ENCODE measurements around the gene KRTAP10-8.
"Not testable (repeated sequence)": the region's sequence is repeated elsewhere in the genome, so short reads cannot be mapped to it uniquely, and the experiment has no call there.

The KRTAP10-8 gene

GRCh38 chr21:44579056-44579832, 32.6 kb upstream of the KRTAP10-8 start:
- H3K4me1 ChIP-seq (ENCODE audit: insufficient read depth, poor library complexity, severe bottlenecking) = no peaks in the 10 kb centered on the region
- no peaks in the 10 kb centered on the region for H3K36me3 ChIP-seq (ENCODE audit: low read depth)
- peaks cover 10% of the 10 kb centered on the region for H3K9me3 ChIP-seq (ENCODE audit: severe bottlenecking)
- no peaks in the 10 kb centered on the region for H3K27me3 ChIP-seq (ENCODE audit: insufficient read depth, poor library complexity, severe bottlenecking)
- no peak overlapping the region for H3K4me3 ChIP-seq (ENCODE audit: severe bottlenecking)
- ATAC-seq (ENCODE audit: low read depth) (no peak), DNase-seq (ENCODE audit: low spot score) (no peak)
- H3K27ac ChIP-seq (ENCODE audit: poor library complexity, severe bottlenecking) = no peak overlapping the region
- no peak for TF ChIP-seq CTCF (IDR thresholded peaks at IDR 0.05; ENCODE audit: poor library complexity, severe bottlenecking)

GRCh38 chr21:44579833-44580144, 32.1 kb upstream of the KRTAP10-8 start:
- Histone ChIP-seq H3K36me3 (ENCODE audit: low read depth) (no peaks in the 10 kb centered on the region), H3K9me3 (ENCODE audit: severe bottlenecking) (peaks cover 10% of the 10 kb centered on the region)

GRCh38 chr21:44580231-44580821, 31.6 kb upstream of the KRTAP10-8 start, which contains the start of gene KRTAP10-5:
TSS of gene KRTAP10-5 (minus strand) at chr21:44580604. CDS start at chr21:44580578, 26 bp downstream.
- H3K27me3 ChIP-seq (ENCODE audit: insufficient read depth, poor library complexity, severe bottlenecking); ATAC-seq (ENCODE audit: low read depth); H3K27ac ChIP-seq (ENCODE audit: poor library complexity, severe bottlenecking); H3K36me3 ChIP-seq (ENCODE audit: low read depth); H3K4me1 ChIP-seq (ENCODE audit: insufficient read depth, poor library complexity, severe bottlenecking); DNase-seq (ENCODE audit: low spot score); H3K4me3 ChIP-seq (ENCODE audit: severe bottlenecking): not testable (repeated sequence)
- H3K9me3 ChIP-seq (ENCODE audit: severe bottlenecking) = peaks cover 10% of the 10 kb centered on the region

More at GRCh38 chr21:44579833-44580144, 32.1 kb upstream of the KRTAP10-8 start:
- TF ChIP-seq CTCF (IDR thresholded peaks at IDR 0.05; ENCODE audit: poor library complexity, severe bottlenecking) = no peak
- Histone ChIP-seq H3K27ac (ENCODE audit: poor library complexity, severe bottlenecking) (no peak overlapping the region), H3K4me3 (ENCODE audit: severe bottlenecking) (no peak overlapping the region), H3K27me3 (ENCODE audit: insufficient read depth, poor library complexity, severe bottlenecking) (peaks cover under 1% of the 10 kb centered on the region), H3K4me1 (ENCODE audit: insufficient read depth, poor library complexity, severe bottlenecking) (no peaks in the 10 kb centered on the region)
- no peak for ATAC-seq (ENCODE audit: low read depth)
- DNase-seq (ENCODE audit: low spot score) = no peak

- peaks cover 7% of the 10 kb centered on the region for H3K27me3 ChIP-seq (ENCODE audit: insufficient read depth, poor library complexity, severe bottlenecking)
- no peak overlapping the region for H3K4me3 ChIP-seq (ENCODE audit: severe bottlenecking)
- H3K27ac ChIP-seq (ENCODE audit: poor library complexity, severe bottlenecking) = no peak overlapping the region
- TF ChIP-seq CTCF (IDR thresholded peaks at IDR 0.05; ENCODE audit: poor library complexity, severe bottlenecking) = no peak
- ATAC-seq (ENCODE audit: low read depth) = no peak
- no peak for DNase-seq (ENCODE audit: low spot score)
- H3K4me1 ChIP-seq (ENCODE audit: insufficient read depth, poor library complexity, severe bottlenecking) = no peaks in the 10 kb centered on the region
- no peaks in the 10 kb centered on the region for H3K36me3 ChIP-seq (ENCODE audit: low read depth)
- peaks cover 10% of the 10 kb centered on the region for H3K9me3 ChIP-seq (ENCODE audit: severe bottlenecking)
Measured at GRCh38 chr21:44581158-44581557, 30.7 kb upstream of the KRTAP10-8 start.

GRCh38 chr21:44582055-44582454, 29.8 kb upstream of the KRTAP10-8 start:
- peaks cover 11% of the 10 kb centered on the region for H3K27me3 ChIP-seq (ENCODE audit: insufficient read depth, poor library complexity, severe bottlenecking)
- no peak overlapping the region for H3K27ac ChIP-seq (ENCODE audit: poor library complexity, severe bottlenecking)
- H3K4me3 ChIP-seq (ENCODE audit: severe bottlenecking) = no peak overlapping the region
- DNase-seq (ENCODE audit: low spot score) (no peak), ATAC-seq (ENCODE audit: low read depth) (no peak)
- no peak for TF ChIP-seq CTCF (IDR thresholded peaks at IDR 0.05; ENCODE audit: poor library complexity, severe bottlenecking)
- no peaks in the 10 kb centered on the region for H3K4me1 ChIP-seq (ENCODE audit: insufficient read depth, poor library complexity, severe bottlenecking)
- H3K36me3 ChIP-seq (ENCODE audit: low read depth) = no peaks in the 10 kb centered on the region
- H3K9me3 ChIP-seq (ENCODE audit: severe bottlenecking) = peaks cover 10% of the 10 kb centered on the region
